Panc1 (cell line): Measurements from ENCODE around the gene KRTAP7-1. TPM values are rescaled to one million over a fixed set of nuclear protein-coding genes. Genes with fewer than 3 reads are reported as not detected.

Experiments
- ATAC-seq: fragments of 200-7000 bp; cut with Tn5 transposase; 2 replicates; pipeline ENCODE4 v1.9.1; 2020; ENCODE audit warnings: mild to moderate bottlenecking, moderate library complexity
- Bru-seq: library from RNA; stranded (reverse); fragments of 400-500 nt; gene quantifications from one replicate; lab custom pipeline; 2021; lab: Mats Ljungman, UMichigan
- BruChase-seq, 2 experiments: library from RNA; stranded (reverse); fragments of 400-500 nt; gene quantifications; one replicate each; lab custom pipeline; 2021; lab: Mats Ljungman, UMichigan
- BruUV-seq: library from RNA; stranded (reverse); fragments of 400-500 nt; replicated peaks from 2 replicates; lab custom pipeline; 2021; lab: Mats Ljungman, UMichigan
- CTCF ChIA-PET: fragments of 300-600 bp; sonication (Branson Sonifier 250); formaldehyde crosslinking; loops from one replicate; lab custom pipeline; 2022; ENCODE audit warnings: antibody characterized with exemption; lab: Charles Lee
- POLR2A ChIA-PET: fragments of 300-600 bp; sonication (Branson Sonifier 250); formaldehyde crosslinking; loops from one replicate; lab custom pipeline; 2022; ENCODE audit warnings: antibody characterized with exemption; lab: Charles Lee
- DNase-seq: peaks from one replicate; pipeline ENCODE4 v3.0.0-alpha.2; 2010; ENCODE audit warnings: low read depth, low spot score
- H3K27ac ChIP-seq: 2 replicates; pipeline ENCODE4 v1.5.1; 2011; ENCODE audit warnings: mild to moderate bottlenecking, low read length, inconsistent platforms
- H3K27me3 ChIP-seq: fragments of 200-500 bp; sonication (Bioruptor generic); 2 replicates; pipeline ENCODE4 v1.6.0; 2014; ENCODE audit warnings: low read length, inconsistent platforms; ENCODE audit not compliant: control insufficient read depth, insufficient read depth
- H3K36me3 ChIP-seq: fragments of 200-500 bp; sonication (Bioruptor generic); 2 replicates; pipeline ENCODE4 v1.5.1; 2014; ENCODE audit warnings: inconsistent platforms, mild to moderate bottlenecking, low read length, moderate library complexity; ENCODE audit not compliant: control insufficient read depth, insufficient read depth
- H3K4me1 ChIP-seq: 2 replicates; pipeline ENCODE4 v1.5.1; 2011; ENCODE audit warnings: inconsistent platforms, mild to moderate bottlenecking, low read length, moderate library complexity; ENCODE audit not compliant: control insufficient read depth, insufficient read depth
- H3K4me3 ChIP-seq, 2 experiments: 2 replicates each; pipeline ENCODE4 v1.5.1; 2011 to 2012; ENCODE audit warnings: low read depth in 2 of 2, low read length in 2 of 2, mild to moderate bottlenecking in 2 of 2, inconsistent platforms in 1 of 2, moderate library complexity in 1 of 2
- H3K9me3 ChIP-seq: fragments of 200-500 bp; sonication (Bioruptor generic); 2 replicates; pipeline ENCODE4 v1.5.1; 2014; ENCODE audit warnings: low read depth, mild to moderate bottlenecking, inconsistent platforms, low read length, moderate library complexity; ENCODE audit not compliant: control insufficient read depth, insufficient read depth
- CTCF ChIP-seq: fragments of 450-650 bp; IDR thresholded peaks from 2 replicates; pipeline ENCODE4 v1.5.1; 2017; ENCODE audit warnings: mild to moderate bottlenecking
- POLR2AphosphoS5 ChIP-seq: IDR thresholded peaks from 2 replicates; pipeline ENCODE4 v1.6.1; 2012; ENCODE audit warnings: mild to moderate bottlenecking, low read depth, low read length, moderate library complexity
- REST ChIP-seq, 2 experiments: IDR thresholded peaks; 2 replicates each; pipeline ENCODE4 v1.6.1; 2011 to 2012; ENCODE audit warnings: low read depth in 2 of 2, control low read depth in 1 of 2, low read length in 1 of 2, mild to moderate bottlenecking in 1 of 2, moderate library complexity in 1 of 2; ENCODE audit not compliant: insufficient read depth in 1 of 2
- SIN3A ChIP-seq: IDR thresholded peaks from 2 replicates; pipeline ENCODE4 v1.6.1; 2012; ENCODE audit warnings: low read depth, mild to moderate bottlenecking, low read length, moderate library complexity, borderline replicate concordance; ENCODE audit not compliant: insufficient read depth
- TCF7L2 ChIP-seq: IDR thresholded peaks from 2 replicates; pipeline ENCODE4 v1.6.1; 2011; ENCODE audit warnings: mild to moderate bottlenecking, low read depth, low read length, inconsistent platforms
- in situ Hi-C: cut with HindIII; loops from 2 replicates; pipeline ENCODE4 v1.10.0; 2016; ENCODE audit warnings: low sequenced_read_pairs, low pct_unique_long_range_greater_than_20kb
- intact Hi-C: fragments of 100-400 bp; cut with micrococcal nuclease; formaldehyde crosslinking; loops from one replicate; pipeline ENCODE4 v1.10.0; 2022; ENCODE audit not compliant: unreplicated experiment
- long read RNA-seq: library from polyadenylated mRNA; unstranded; transcript quantifications from one replicate; pipeline ENCODE4 v2.0.0, GENCODE V29; 2021; ENCODE audit not compliant: unreplicated experiment
- polyA plus RNA-seq: library from polyadenylated mRNA; unstranded; fragments of >200 nt; gene quantifications from one replicate; pipeline ENCODE4 v1.2.1, GENCODE V29; 2012; ENCODE audit warnings: missing spikeins; ENCODE audit not compliant: insufficient read length
- total RNA-seq: library from RNA; stranded (reverse); gene quantifications from one replicate; pipeline ENCODE4 v1.2.1, GENCODE V29; 2021; ENCODE audit not compliant: unreplicated experiment

The KRTAP7-1 gene, protein sequence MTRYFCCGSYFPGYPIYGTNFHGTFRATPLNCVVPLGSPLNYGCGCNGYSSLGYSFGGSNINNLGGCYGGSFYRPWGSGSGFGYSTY
- total RNA-seq = not detected
- not detected for polyA plus RNA-seq
- not detected for Bru-seq, nascent RNA
- BruChase-seq, experiment 1, labeled RNA remaining after a 2-hour chase = not detected
- BruChase-seq, experiment 2, labeled RNA remaining after a 6-hour chase = not detected
- long read RNA-seq = 0 reads

GRCh38 chr21:30829659-30830058 is at the start of gene KRTAP7-1:
Gene KRTAP7-1 (minus strand): TSS chr21:30829759. CDS start chr21:30829698, 61 bp downstream.
- intact Hi-C loops (no loop called here), in situ Hi-C loops (no loop called here)
- Histone ChIP-seq H3K27ac (no peak within 1 kb of the TSS), H3K4me1 (no peaks in the 10 kb centered on the region), H3K9me3 (no peaks in the 10 kb centered on the region), H3K36me3 (no peaks in the 10 kb centered on the region), H3K27me3 (no peaks in the 10 kb centered on the region), H3K4me3 (no peak within 1 kb of the TSS)
- ChIA-PET POLR2A (no interaction called here), CTCF (no interaction called here)
- TF ChIP-seq SIN3A = no peak
- ATAC-seq (no peak), DNase-seq (no peak)
- no TSS peak for BruUV-seq

GRCh38 chr21:30874526-30874925 is 45.0 kb upstream of the KRTAP7-1 start:
- no peak for TF ChIP-seq TCF7L2
- no peak for TF ChIP-seq REST (IDR thresholded peaks at IDR 0.05; ENCODE audit: insufficient read depth in 1 of 2, low read depth in 2 of 2, low read length in 1 of 2)
- no peak for TF ChIP-seq CTCF
- no peak for TF ChIP-seq SIN3A
- no peak for TF ChIP-seq POLR2AphosphoS5
- Histone ChIP-seq H3K27ac (no peak overlapping the region), H3K4me1 (no peaks in the 10 kb centered on the region), H3K9me3 (no peaks in the 10 kb centered on the region), H3K27me3 (no peaks in the 10 kb centered on the region), H3K4me3 (no peak overlapping the region), H3K36me3 (no peaks in the 10 kb centered on the region)
- POLR2A ChIA-PET = no interaction called here
- ATAC-seq (no peak), DNase-seq (no peak)
- intact Hi-C loops = no loop called here
- in situ Hi-C loops = no loop called here
- CTCF ChIA-PET = no interaction called here
- no TSS peak for BruUV-seq
